Peyer's patch (tissue), 4 donors: ENCODE measurements around the gene MPPED2. TPM values are rescaled to one million over a fixed set of nuclear protein-coding genes. Genes with fewer than 3 reads are reported as not detected.
"Not testable (repeated sequence)": the region's sequence is repeated elsewhere in the genome, so short reads cannot be mapped to it uniquely, and the experiment has no call there.

Experiments used
- DNase-seq, 3 donors: peaks; one replicate each; pipeline ENCODE4 v3.0.0-alpha.2; 2017 to 2019
- H3K27ac ChIP-seq, 4 donors: fragments of 200-600 bp; sonication (generic); one replicate each; pipeline ENCODE4 v1.5.1; 2016 to 2019
- H3K27me3 ChIP-seq, 2 donors: fragments of 200-600 bp; sonication (generic); one replicate each; pipeline ENCODE4 v1.5.1; 2019
- H3K36me3 ChIP-seq, 3 donors: fragments of 200-600 bp; sonication (generic); one replicate each; pipeline ENCODE4 v1.5.1; 2016 to 2019
- H3K4me1 ChIP-seq, 4 donors: fragments of 200-600 bp; sonication (generic); one replicate each; pipeline ENCODE4 v1.5.1; 2016 to 2019
- H3K4me3 ChIP-seq, 4 donors: fragments of 200-600 bp; sonication (generic); 1 replicate in 3 of 4; 2 replicates in 1 of 4; pipeline ENCODE4 v1.5.1; 2016 to 2019; ENCODE audit warnings: mild to moderate bottlenecking in 1 of 4
- H3K9me3 ChIP-seq, 4 donors: fragments of 200-600 bp; sonication (generic); one replicate each; pipeline ENCODE4 v1.5.1; 2016 to 2019; ENCODE audit warnings: mild to moderate bottlenecking in 1 of 4
- POLR2A ChIP-seq, 2 donors: fragments of 450-650 bp; IDR thresholded peaks; one replicate each; pipeline ENCODE4 v1.5.1; 2017; ENCODE audit warnings: antibody characterized with exemption in 2 of 2, mild to moderate bottlenecking in 2 of 2, moderate library complexity in 2 of 2
- total RNA-seq, 4 donors: library from RNA; depleted of rRNA; stranded (reverse); fragments of >200 nt; gene quantifications; one replicate each; pipeline ENCODE4 v1.1.0, GENCODE V29; 2016
- TF ChIP-seq, protein P1 (sequence below), 6 experiments: fragments of 450-650 bp in 4 of 6; fragments of 200-600 bp in 2 of 6; sonication (generic) in 1 of 6; IDR thresholded peaks; one replicate each; pipeline ENCODE4 v1.5.1; 2017 to 2019; ENCODE audit warnings: antibody characterized with exemption in 6 of 6, mild to moderate bottlenecking in 3 of 6, moderate library complexity in 1 of 6

The MPPED2 gene
- total RNA-seq, 4 donors from 2014 or later, result 1.5 TPM; not detected in 3

DNA sequence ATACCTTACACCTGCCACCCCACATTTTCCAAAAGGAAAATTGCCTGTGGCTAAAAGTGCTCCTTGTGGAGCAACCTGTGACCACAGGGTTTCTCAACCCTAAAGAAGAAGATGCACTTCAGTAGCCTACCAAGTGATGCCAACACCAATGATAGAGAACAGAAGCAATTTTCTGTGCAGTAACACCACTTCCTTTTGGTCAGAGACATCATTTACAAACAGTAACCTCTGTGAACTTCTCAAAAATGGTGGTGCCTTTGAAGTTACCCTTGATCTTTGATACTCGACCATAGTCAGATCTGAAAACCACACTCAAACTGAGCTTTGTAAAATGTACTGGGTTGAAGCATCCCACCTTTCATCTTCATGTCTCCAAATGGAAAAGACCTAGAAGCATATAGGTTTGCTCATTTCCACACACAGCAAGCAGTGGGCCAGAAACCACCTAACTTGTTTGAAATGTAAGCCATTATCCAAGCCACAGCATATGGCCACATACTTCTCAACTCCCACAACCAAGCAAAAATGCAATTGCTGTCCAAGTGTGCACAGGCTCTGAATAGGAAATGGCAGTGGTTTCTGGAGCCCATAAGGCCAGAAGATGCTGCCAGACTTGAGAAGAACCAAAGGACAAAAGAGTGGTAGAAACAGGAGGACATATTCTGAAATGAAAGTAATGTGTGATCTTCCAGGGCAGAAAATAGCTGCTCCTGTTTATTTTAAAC lies 24.3 kb downstream of the MPPED2 start:
- no peak overlapping the region for H3K27ac ChIP-seq
- TF ChIP-seq POLR2A (IDR thresholded peaks at IDR 0.05), result no peak
- TF ChIP-seq, protein P1, sequence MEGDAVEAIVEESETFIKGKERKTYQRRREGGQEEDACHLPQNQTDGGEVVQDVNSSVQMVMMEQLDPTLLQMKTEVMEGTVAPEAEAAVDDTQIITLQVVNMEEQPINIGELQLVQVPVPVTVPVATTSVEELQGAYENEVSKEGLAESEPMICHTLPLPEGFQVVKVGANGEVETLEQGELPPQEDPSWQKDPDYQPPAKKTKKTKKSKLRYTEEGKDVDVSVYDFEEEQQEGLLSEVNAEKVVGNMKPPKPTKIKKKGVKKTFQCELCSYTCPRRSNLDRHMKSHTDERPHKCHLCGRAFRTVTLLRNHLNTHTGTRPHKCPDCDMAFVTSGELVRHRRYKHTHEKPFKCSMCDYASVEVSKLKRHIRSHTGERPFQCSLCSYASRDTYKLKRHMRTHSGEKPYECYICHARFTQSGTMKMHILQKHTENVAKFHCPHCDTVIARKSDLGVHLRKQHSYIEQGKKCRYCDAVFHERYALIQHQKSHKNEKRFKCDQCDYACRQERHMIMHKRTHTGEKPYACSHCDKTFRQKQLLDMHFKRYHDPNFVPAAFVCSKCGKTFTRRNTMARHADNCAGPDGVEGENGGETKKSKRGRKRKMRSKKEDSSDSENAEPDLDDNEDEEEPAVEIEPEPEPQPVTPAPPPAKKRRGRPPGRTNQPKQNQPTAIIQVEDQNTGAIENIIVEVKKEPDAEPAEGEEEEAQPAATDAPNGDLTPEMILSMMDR (IDR thresholded peaks at IDR 0.05), result no peak
- H3K4me3 ChIP-seq, result no peak overlapping the region
- H3K36me3 ChIP-seq, result no peaks in the 10 kb centered on the region
- H3K4me1 ChIP-seq, result no peaks in the 10 kb centered on the region
- no peaks in the 10 kb centered on the region for H3K9me3 ChIP-seq
- H3K27me3 ChIP-seq, result no peaks in the 10 kb centered on the region
- no peak for DNase-seq

DNA sequence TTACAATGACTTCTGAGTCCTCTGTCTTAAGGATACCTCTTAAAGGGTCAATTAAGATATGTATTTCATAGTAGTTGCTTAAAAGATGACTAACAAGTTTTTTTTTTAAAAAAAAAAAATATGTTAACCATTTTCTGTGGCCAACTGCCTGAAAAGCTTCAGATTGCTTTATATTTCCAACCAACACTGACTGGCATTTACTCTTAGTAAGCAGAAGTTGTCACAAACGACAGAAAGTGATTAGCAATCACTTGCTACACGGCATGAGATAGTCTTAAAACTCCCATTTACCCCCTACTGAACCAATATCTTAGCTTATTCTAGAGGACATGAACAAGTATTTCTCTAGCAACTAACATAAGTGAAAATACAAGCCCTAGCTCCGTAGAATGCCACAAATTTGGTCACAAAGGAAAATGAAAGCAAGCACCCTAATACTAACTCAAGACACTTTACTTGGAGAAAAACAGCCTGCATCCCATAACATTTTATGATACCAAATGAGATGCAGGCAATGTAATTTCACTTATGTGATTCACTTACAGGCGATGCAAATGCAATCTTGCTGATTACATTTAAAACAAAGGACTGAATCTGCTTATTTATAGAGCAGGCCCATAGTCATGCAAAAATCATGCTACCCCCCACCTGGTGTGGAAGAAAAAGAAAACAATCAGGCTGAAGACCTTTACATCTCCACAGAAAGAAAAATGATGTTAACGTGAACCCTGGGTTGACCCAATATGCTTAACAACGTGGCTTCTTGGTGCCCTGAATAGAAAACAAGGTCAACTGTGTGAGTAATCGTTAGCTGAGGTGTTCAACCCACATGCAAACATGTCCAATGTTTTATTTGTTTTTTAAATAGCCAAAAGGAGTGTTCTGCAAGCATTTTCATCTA lies 25.7 kb downstream of the MPPED2 start:
- Histone ChIP-seq H3K27me3 (no peaks in the 10 kb centered on the region), H3K27ac (no peak overlapping the region), H3K4me1 (no peaks in the 10 kb centered on the region), H3K9me3 (no peaks in the 10 kb centered on the region), H3K4me3 (no peak overlapping the region), H3K36me3 (no peaks in the 10 kb centered on the region)
- no peak for DNase-seq
- TF ChIP-seq, protein P1 (IDR thresholded peaks at IDR 0.05), result no peak
- TF ChIP-seq POLR2A (IDR thresholded peaks at IDR 0.05), result no peak

DNA sequence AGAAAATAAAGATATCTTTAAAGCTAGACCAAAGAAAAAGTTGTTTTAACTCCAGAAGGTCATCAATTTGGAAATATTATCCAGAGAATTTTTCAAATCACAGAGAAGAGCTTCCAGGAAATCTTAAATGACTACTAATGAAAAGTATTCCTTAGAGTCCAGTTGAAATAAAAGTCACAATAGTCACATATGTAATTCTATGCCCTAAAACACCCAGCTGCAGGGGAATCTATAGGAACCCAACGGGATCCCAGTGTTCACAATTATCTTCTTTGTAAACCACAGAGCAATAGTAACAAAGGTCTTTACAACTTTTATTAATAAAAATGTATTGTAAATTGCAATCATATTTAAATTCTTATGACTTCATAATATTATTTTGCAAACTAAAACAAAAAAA lies 27.1 kb downstream of the MPPED2 start:
- TF ChIP-seq, protein P1 (IDR thresholded peaks at IDR 0.05), result no peak
- TF ChIP-seq POLR2A (IDR thresholded peaks at IDR 0.05), result no peak
- Histone ChIP-seq H3K4me1 (no peaks in the 10 kb centered on the region), H3K36me3 (no peaks in the 10 kb centered on the region), H3K27me3 (no peaks in the 10 kb centered on the region), H3K4me3 (no peak overlapping the region), H3K9me3 (no peaks in the 10 kb centered on the region), H3K27ac (no peak overlapping the region)
- no peak for DNase-seq

DNA sequence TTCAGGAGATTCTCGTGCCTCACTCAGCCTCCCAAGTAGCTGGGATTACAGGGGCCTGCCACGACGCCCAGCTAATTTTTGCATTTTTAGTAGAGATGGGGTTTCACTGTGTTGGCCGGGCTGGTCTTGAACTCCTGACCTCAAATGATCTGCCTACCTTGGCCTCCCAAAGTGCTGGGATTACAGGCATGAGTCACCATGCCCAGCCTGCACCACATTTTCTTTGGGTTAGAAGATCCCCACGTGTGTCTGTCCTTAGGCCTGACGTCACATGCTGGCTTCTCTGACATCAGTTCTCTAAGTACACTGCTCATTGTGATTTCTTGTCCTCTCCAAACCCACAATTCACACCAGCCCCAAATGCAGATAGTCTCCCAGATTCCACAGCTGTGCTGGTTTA lies 31.6 kb downstream of the MPPED2 start:
- not testable (repeated sequence) for H3K27ac ChIP-seq, DNase-seq

DNA sequence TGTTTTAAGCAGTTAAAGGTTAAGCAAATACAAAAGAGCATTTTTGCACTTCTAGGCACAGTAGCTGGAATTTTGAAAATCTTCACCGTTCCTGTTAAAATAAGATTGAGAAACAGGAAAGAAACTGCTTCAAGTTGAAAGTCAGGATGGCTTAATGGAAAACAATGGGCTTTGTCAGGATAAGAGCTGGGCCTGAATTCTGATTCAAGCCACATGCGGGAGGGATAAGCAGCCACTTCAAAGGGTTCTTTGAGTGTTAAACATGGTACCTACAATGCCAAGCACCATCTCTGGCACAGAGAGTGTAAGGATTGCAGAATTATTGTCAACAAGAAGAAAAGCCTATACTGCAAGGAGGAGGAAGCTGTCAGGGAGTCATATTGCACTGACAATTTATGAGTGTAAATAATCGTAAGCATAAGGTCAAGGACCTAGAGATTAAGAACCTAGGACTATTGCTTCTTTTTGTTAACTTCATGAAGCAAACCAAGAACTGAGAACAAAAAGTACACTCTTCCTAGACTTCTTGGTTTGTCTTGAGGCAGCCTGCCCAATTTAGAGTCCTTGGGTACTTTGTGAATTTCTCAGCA lies 32.5 kb downstream of the MPPED2 start:
- TF ChIP-seq, protein P1 (IDR thresholded peaks at IDR 0.05), result no peak
- TF ChIP-seq POLR2A (IDR thresholded peaks at IDR 0.05), result no peak
- H3K27me3 ChIP-seq, result no peaks in the 10 kb centered on the region
- H3K4me3 ChIP-seq, result no peak overlapping the region
- H3K27ac ChIP-seq, result no peak overlapping the region
- no peaks in the 10 kb centered on the region for H3K36me3 ChIP-seq
- H3K9me3 ChIP-seq, result no peaks in the 10 kb centered on the region
- H3K4me1 ChIP-seq, result no peaks in the 10 kb centered on the region
- DNase-seq, result no peak

More for the DNA sequence above, 31.6 kb downstream of the MPPED2 start:
- not testable (repeated sequence) for H3K36me3 ChIP-seq, H3K4me3 ChIP-seq, H3K9me3 ChIP-seq, H3K27me3 ChIP-seq, H3K4me1 ChIP-seq

DNA sequence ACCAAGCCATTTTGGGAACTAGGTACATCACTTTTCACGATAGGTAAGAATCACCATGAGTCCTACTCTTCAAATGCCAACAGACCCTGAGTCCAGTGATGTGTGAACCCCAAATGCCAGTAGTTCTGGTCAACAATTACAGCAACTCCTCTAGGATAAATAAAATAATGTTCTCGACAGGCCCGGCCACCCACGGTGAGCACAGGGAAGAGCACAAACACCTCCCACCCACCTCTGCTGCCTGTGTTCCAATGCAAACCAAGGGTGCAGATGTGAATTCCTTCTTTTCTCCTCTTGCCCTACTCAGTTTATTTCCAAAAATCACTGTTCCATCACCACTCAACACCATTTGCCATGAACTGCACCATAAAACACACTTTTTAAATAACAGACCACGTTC lies 33.3 kb downstream of the MPPED2 start:
- H3K4me3 ChIP-seq, result no peak overlapping the region
- H3K27ac ChIP-seq, result no peak overlapping the region
- no peaks in the 10 kb centered on the region for H3K36me3 ChIP-seq
- H3K27me3 ChIP-seq, result no peaks in the 10 kb centered on the region
- no peak for TF ChIP-seq POLR2A (IDR thresholded peaks at IDR 0.05)
- TF ChIP-seq, protein P1 (IDR thresholded peaks at IDR 0.05), result no peak
- no peaks in the 10 kb centered on the region for H3K4me1 ChIP-seq
- DNase-seq, result no peak
- H3K9me3 ChIP-seq, result no peaks in the 10 kb centered on the region
